ENCODE data around the gene TMED1. TPM values are rescaled to one million over a fixed set of nuclear protein-coding genes. Genes with fewer than 3 reads are reported as not detected.

TMED1 gene
- total and polyA plus RNA-seq, 9 of the 15 experiments (the other 6 are each of a cell fraction or from before 2014, with no cell fraction given): 0.86 to 30.2 (median 23.5) TPM

DNA sequence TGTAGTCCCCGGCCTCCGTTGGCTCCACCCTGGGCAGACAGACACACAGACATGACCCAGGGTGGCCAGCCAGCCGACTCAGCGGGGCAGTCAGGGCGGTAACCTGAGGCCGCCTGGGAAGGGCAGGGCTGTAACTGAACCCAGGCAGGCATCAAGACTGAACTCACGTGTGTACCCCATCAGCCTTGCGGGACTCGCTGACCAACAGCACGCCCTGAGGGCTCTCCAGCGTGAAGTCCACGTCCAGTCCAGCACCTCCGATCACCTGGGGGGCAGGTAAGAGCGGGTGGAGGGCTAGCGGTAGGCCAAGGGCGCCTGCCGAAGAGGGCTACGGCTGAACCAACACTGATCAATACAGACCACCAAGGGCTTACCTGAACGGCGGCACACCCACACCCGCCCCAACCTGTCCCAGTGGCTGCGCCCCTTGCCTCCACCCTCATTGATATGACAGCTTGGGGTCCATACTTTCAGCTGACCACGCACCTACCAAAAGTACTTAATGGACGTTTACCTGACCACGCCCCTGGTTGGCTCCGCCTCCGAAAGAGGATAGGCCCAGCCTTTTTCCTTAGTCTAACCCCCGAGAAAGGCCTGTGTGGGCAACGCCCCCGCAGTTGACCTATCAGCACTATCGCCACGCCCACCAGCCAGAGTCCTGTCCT, 791 bp downstream of the TMED1 start (continued):
- TF ChIP-seq, protein P1, sequence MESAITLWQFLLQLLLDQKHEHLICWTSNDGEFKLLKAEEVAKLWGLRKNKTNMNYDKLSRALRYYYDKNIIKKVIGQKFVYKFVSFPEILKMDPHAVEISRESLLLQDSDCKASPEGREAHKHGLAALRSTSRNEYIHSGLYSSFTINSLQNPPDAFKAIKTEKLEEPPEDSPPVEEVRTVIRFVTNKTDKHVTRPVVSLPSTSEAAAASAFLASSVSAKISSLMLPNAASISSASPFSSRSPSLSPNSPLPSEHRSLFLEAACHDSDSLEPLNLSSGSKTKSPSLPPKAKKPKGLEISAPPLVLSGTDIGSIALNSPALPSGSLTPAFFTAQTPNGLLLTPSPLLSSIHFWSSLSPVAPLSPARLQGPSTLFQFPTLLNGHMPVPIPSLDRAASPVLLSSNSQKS (CRISPR knock-in tag; IDR thresholded peaks at IDR 0.05): no peak
- TF ChIP-seq KLF1 (tag; IDR thresholded peaks at IDR 0.05): peak; percentile 29; the same call in 1 of the 2 replicates
- TF ChIP-seq SIRT6 (IDR thresholded peaks at IDR 0.05; ENCODE audit: low read depth, low read length): no peak
- TF ChIP-seq PHB (CRISPR knock-in tag; IDR thresholded peaks at IDR 0.05): no peak; the same call in 1 of the 2 replicates
- TF ChIP-seq NONO (IDR thresholded peaks at IDR 0.05; ENCODE audit: low read depth in 2 of 2, low read length in 1 of 2): no peak
- 0 out of 2 replicates have a peak, but pooled peaks have one; percentile 66 for TF ChIP-seq ZNF717 (CRISPR knock-in tag; IDR thresholded peaks at IDR 0.05)
- peak; percentile 13; the same call in 1 of the 2 replicates for TF ChIP-seq FOXP4 (CRISPR knock-in tag; IDR thresholded peaks at IDR 0.05; ENCODE audit: borderline replicate concordance)
- TF ChIP-seq MAX (CRISPR knock-in tag; IDR thresholded peaks at IDR 0.05): 0 out of 2 replicates have a peak, but pooled peaks have one; percentile 38
- no peak for TF ChIP-seq MTA2 (IDR thresholded peaks at IDR 0.05; ENCODE audit: low read depth)
- 0 out of 2 replicates have a peak, but pooled peaks have one; percentile 21 for TF ChIP-seq RUNX1 (IDR thresholded peaks at IDR 0.05; ENCODE audit: low read depth)
- TF ChIP-seq FOXJ2 (tag; IDR thresholded peaks at IDR 0.05): no peak
- TF ChIP-seq, protein P2, sequence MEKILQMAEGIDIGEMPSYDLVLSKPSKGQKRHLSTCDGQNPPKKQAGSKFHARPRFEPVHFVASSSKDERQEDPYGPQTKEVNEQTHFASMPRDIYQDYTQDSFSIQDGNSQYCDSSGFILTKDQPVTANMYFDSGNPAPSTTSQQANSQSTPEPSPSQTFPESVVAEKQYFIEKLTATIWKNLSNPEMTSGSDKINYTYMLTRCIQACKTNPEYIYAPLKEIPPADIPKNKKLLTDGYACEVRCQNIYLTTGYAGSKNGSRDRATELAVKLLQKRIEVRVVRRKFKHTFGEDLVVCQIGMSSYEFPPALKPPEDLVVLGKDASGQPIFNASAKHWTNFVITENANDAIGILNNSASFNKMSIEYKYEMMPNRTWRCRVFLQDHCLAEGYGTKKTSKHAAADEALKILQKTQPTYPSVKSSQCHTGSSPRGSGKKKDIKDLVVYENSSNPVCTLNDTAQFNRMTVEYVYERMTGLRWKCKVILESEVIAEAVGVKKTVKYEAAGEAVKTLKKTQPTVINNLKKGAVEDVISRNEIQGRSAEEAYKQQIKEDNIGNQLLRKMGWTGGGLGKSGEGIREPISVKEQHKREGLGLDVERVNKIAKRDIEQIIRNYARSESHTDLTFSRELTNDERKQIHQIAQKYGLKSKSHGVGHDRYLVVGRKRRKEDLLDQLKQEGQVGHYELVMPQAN (IDR thresholded peaks at IDR 0.05; ENCODE audit: borderline replicate concordance): peak; percentile 71; the same call in 1 of the 2 replicates
- TF ChIP-seq SLC30A9 (CRISPR knock-in tag; IDR thresholded peaks at IDR 0.05): no peak
- TF ChIP-seq, protein P3, sequence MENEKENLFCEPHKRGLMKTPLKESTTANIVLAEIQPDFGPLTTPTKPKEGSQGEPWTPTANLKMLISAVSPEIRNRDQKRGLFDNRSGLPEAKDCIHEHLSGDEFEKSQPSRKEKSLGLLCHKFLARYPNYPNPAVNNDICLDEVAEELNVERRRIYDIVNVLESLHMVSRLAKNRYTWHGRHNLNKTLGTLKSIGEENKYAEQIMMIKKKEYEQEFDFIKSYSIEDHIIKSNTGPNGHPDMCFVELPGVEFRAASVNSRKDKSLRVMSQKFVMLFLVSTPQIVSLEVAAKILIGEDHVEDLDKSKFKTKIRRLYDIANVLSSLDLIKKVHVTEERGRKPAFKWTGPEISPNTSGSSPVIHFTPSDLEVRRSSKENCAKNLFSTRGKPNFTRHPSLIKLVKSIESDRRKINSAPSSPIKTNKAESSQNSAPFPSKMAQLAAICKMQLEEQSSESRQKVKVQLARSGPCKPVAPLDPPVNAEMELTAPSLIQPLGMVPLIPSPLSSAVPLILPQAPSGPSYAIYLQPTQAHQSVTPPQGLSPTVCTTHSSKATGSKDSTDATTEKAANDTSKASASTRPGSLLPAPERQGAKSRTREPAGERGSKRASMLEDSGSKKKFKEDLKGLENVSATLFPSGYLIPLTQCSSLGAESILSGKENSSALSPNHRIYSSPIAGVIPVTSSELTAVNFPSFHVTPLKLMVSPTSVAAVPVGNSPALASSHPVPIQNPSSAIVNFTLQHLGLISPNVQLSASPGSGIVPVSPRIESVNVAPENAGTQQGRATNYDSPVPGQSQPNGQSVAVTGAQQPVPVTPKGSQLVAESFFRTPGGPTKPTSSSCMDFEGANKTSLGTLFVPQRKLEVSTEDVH (IDR thresholded peaks at IDR 0.05; ENCODE audit: low read depth, partially characterized antibody): peak; percentile 68
- TF ChIP-seq ZNF324 (CRISPR knock-in tag; IDR thresholded peaks at IDR 0.05): 0 out of 2 replicates have a peak, but pooled peaks have one; percentile 22
- TF ChIP-seq ARID2 (IDR thresholded peaks at IDR 0.05): no peak
- TF ChIP-seq ILK (tag; IDR thresholded peaks at IDR 0.05; ENCODE audit: borderline replicate concordance, low read depth): no peak
- no peak for TF ChIP-seq SREBF1 (IDR thresholded peaks at IDR 0.05; ENCODE audit: borderline replicate concordance, low read depth, low read length)
- no peak for TF ChIP-seq NCOA4 (IDR thresholded peaks at IDR 0.05; ENCODE audit: partially characterized antibody)
- TF ChIP-seq POLR2AphosphoS2 (IDR thresholded peaks at IDR 0.05; ENCODE audit: low read length): peak; percentile 78; the same call in 1 of the 2 replicates

Data from K562 (cell line).